Measurements from ENCODE around the gene CTTNBP2. TPM values are rescaled to one million over a fixed set of nuclear protein-coding genes. Genes with fewer than 3 reads are reported as not detected.

CTTNBP2 gene
- total RNA-seq, 5 donors from 2014 or later (not counting 1 experiment from before 2014, with no cell fraction given): 0.06 to 0.61 (median 0.16) TPM; not detected in 2

- H3K36me3 Mint-ChIP-seq: no peaks in the 10 kb centered on the region
- CTCF ChIA-PET: no interaction called here
- no peaks in the 10 kb centered on the region for H3K36me3 ChIP-seq (ENCODE audit: control insufficient read depth in 2 of 2, extremely low read depth in 1 of 2, insufficient read depth in 1 of 2, low read length in 1 of 2)
- no peaks in the 10 kb centered on the region for H3K9me3 ChIP-seq
- no peaks in the 10 kb centered on the region for H3K27me3 ChIP-seq (replicated peaks in 1 of 2; ENCODE audit: control insufficient read depth in 2 of 2, extremely low read depth in 1 of 2, insufficient read depth in 2 of 2, low read length in 1 of 2)
- H3K9me3 Mint-ChIP-seq: peaks cover 0 to 3% (median 2%) of the 10 kb centered on the region in 3 donors
- DNase-seq (no peak), ATAC-seq (replicated peaks in 1 of 4) (no peak)
- no peaks in the 10 kb centered on the region for H3K4me1 Mint-ChIP-seq
- no peak overlapping the region for H3K27ac Mint-ChIP-seq
- H3K27ac ChIP-seq (ENCODE audit: low read length): no peak overlapping the region
- no peak overlapping the region for H3K4me3 Mint-ChIP-seq
- no CpG with 5 or more reads among the region's 4 CpGs for WGBS (ENCODE audit: insufficient coverage)
- H3K4me1 ChIP-seq (ENCODE audit: control insufficient read depth in 1 of 2, extremely low read depth in 1 of 2, insufficient read depth in 2 of 2, low read length in 2 of 2): peaks cover 0 to 3% of the 10 kb centered on the region in 2 experiments
- POLR2A ChIA-PET: no interaction called here
- H3K4me3 ChIP-seq (ENCODE audit: control insufficient read depth in 1 of 2, extremely low read depth in 1 of 2, low read length in 1 of 2): no peak overlapping the region
- no peaks in the 10 kb centered on the region for H3K27me3 Mint-ChIP-seq
Observed at GRCh38 chr7:117705630-117706029, 167.6 kb downstream of the CTTNBP2 start.

- Mint-ChIP-seq H3K27me3 (no peaks in the 10 kb centered on the region), H3K4me1 (no peaks in the 10 kb centered on the region), H3K9me3 (peaks cover 0 to 3% (median 2%) of the 10 kb centered on the region in 3 donors), H3K4me3 (no peak overlapping the region), H3K27ac (no peak overlapping the region), H3K36me3 (no peaks in the 10 kb centered on the region)
- Histone ChIP-seq H3K4me3 (ENCODE audit: control insufficient read depth in 1 of 2, extremely low read depth in 1 of 2, low read length in 1 of 2) (no peak overlapping the region), H3K27ac (ENCODE audit: low read length) (no peak overlapping the region), H3K27me3 (replicated peaks in 1 of 2; ENCODE audit: control insufficient read depth in 2 of 2, extremely low read depth in 1 of 2, insufficient read depth in 2 of 2, low read length in 1 of 2) (no peaks in the 10 kb centered on the region), H3K9me3 (no peaks in the 10 kb centered on the region), H3K36me3 (ENCODE audit: control insufficient read depth in 2 of 2, extremely low read depth in 1 of 2, insufficient read depth in 1 of 2, low read length in 1 of 2) (no peaks in the 10 kb centered on the region), H3K4me1 (ENCODE audit: control insufficient read depth in 1 of 2, extremely low read depth in 1 of 2, insufficient read depth in 2 of 2, low read length in 2 of 2) (no peaks in the 10 kb centered on the region)
- ATAC-seq (replicated peaks in 1 of 4) (no peak), DNase-seq (no peak)
- WGBS (ENCODE audit: insufficient coverage): no CpG with 5 or more reads among the region's 3 CpGs
- POLR2A ChIA-PET: no interaction called here
- CTCF ChIA-PET: no interaction called here
Observed at GRCh38 chr7:117704063-117704462, 169.2 kb downstream of the CTTNBP2 start.

DNA sequence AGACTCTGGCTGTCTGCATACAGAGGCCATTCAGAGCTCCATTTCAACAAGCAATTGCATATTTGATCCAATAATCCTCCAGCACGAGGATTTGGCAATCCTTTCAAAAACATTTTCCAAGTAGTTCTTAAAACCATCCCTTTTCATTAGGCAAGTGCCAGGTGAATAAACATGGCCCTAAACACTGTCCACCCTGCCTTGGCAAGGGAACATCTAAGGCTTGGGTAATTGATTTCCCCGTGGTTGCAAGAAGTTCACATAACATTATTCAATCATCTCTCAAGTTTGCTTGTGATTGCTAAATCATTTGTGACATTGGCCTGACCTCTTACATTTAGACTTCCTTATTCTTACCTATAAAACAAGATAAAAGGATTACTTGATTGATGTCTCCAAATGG lies 175.2 kb downstream of the CTTNBP2 start:
- ATAC-seq (replicated peaks in 1 of 4): no peak
- Mint-ChIP-seq H3K27me3 (peaks cover 0 to 4% of the 10 kb centered on the region in 2 donors), H3K36me3 (no peaks in the 10 kb centered on the region), H3K4me3 (no peak overlapping the region), H3K9me3 (peaks cover 0 to 4% (median 0%) of the 10 kb centered on the region in 3 donors), H3K27ac (no peak overlapping the region), H3K4me1 (no peaks in the 10 kb centered on the region)
- Histone ChIP-seq H3K9me3 (no peaks in the 10 kb centered on the region), H3K27ac (ENCODE audit: low read length) (no peak overlapping the region), H3K4me1 (ENCODE audit: control insufficient read depth in 1 of 2, extremely low read depth in 1 of 2, insufficient read depth in 2 of 2, low read length in 2 of 2) (no peaks in the 10 kb centered on the region), H3K4me3 (ENCODE audit: control insufficient read depth in 1 of 2, extremely low read depth in 1 of 2, low read length in 1 of 2) (no peak overlapping the region), H3K36me3 (ENCODE audit: control insufficient read depth in 2 of 2, extremely low read depth in 1 of 2, insufficient read depth in 1 of 2, low read length in 1 of 2) (no peaks in the 10 kb centered on the region), H3K27me3 (replicated peaks in 1 of 2; ENCODE audit: control insufficient read depth in 2 of 2, extremely low read depth in 1 of 2, insufficient read depth in 2 of 2, low read length in 1 of 2) (no peaks in the 10 kb centered on the region)
- WGBS (ENCODE audit: insufficient coverage): 80% methylated on average over 1 of the region's 2 CpGs
- DNase-seq: no peak
- ChIA-PET CTCF (interaction anchor here (0.7 to 0.8 kb wide), 2 partner anchors 18 to 28 kb away, joined by 3 to 5 read pairs; no protein-coding TSS in a partner anchor), POLR2A (no interaction called here)

- no peak overlapping the region for H3K4me3 Mint-ChIP-seq
- H3K9me3 Mint-ChIP-seq: peaks cover 0 to 9% (median 4%) of the 10 kb centered on the region in 3 donors
- H3K27ac ChIP-seq (ENCODE audit: low read length): no peak overlapping the region
- no peaks in the 10 kb centered on the region for H3K9me3 ChIP-seq
- H3K36me3 ChIP-seq (ENCODE audit: control insufficient read depth in 2 of 2, extremely low read depth in 1 of 2, insufficient read depth in 1 of 2, low read length in 1 of 2): no peaks in the 10 kb centered on the region
- peaks cover 0 to 16% of the 10 kb centered on the region in 2 donors for H3K27me3 Mint-ChIP-seq
- DNase-seq: no peak
- H3K4me3 ChIP-seq (ENCODE audit: control insufficient read depth in 1 of 2, extremely low read depth in 1 of 2, low read length in 1 of 2): no peak overlapping the region
- no peaks in the 10 kb centered on the region for H3K27me3 ChIP-seq (replicated peaks in 1 of 2; ENCODE audit: control insufficient read depth in 2 of 2, extremely low read depth in 1 of 2, insufficient read depth in 2 of 2, low read length in 1 of 2)
- 100% methylated on average over 1 of the region's 7 CpGs for WGBS (ENCODE audit: insufficient coverage)
- CTCF ChIA-PET: no interaction called here
- no peaks in the 10 kb centered on the region for H3K36me3 Mint-ChIP-seq
- H3K4me1 ChIP-seq (ENCODE audit: control insufficient read depth in 1 of 2, extremely low read depth in 1 of 2, insufficient read depth in 2 of 2, low read length in 2 of 2): no peaks in the 10 kb centered on the region
- no peak for ATAC-seq (replicated peaks in 1 of 4)
- no peak overlapping the region for H3K27ac Mint-ChIP-seq
- POLR2A ChIA-PET: no interaction called here
- no peaks in the 10 kb centered on the region for H3K4me1 Mint-ChIP-seq
Observed at GRCh38 chr7:117692338-117692737, 180.9 kb downstream of the CTTNBP2 start.

- H3K9me3 ChIP-seq: no peaks in the 10 kb centered on the region
- Mint-ChIP-seq H3K36me3 (no peaks in the 10 kb centered on the region), H3K9me3 (peaks cover 0 to 9% (median 4%) of the 10 kb centered on the region in 3 donors), H3K4me1 (no peaks in the 10 kb centered on the region), H3K27ac (no peak overlapping the region), H3K4me3 (no peak overlapping the region), H3K27me3 (peaks cover 0 to 16% of the 10 kb centered on the region in 2 donors)
- no peaks in the 10 kb centered on the region for H3K36me3 ChIP-seq (ENCODE audit: control insufficient read depth in 2 of 2, extremely low read depth in 1 of 2, insufficient read depth in 1 of 2, low read length in 1 of 2)
- no peak for DNase-seq
- no peaks in the 10 kb centered on the region for H3K4me1 ChIP-seq (ENCODE audit: control insufficient read depth in 1 of 2, extremely low read depth in 1 of 2, insufficient read depth in 2 of 2, low read length in 2 of 2)
- ATAC-seq (replicated peaks in 1 of 4): no peak
- H3K27me3 ChIP-seq (replicated peaks in 1 of 2; ENCODE audit: control insufficient read depth in 2 of 2, extremely low read depth in 1 of 2, insufficient read depth in 2 of 2, low read length in 1 of 2): no peaks in the 10 kb centered on the region
- H3K4me3 ChIP-seq (ENCODE audit: control insufficient read depth in 1 of 2, extremely low read depth in 1 of 2, low read length in 1 of 2): no peak overlapping the region
- ChIA-PET CTCF (no interaction called here), POLR2A (no interaction called here)
- H3K27ac ChIP-seq (ENCODE audit: low read length): no peak overlapping the region
- WGBS (ENCODE audit: insufficient coverage): no CpG with 5 or more reads among the region's 3 CpGs
Observed at GRCh38 chr7:117690147-117690546, 183.1 kb downstream of the CTTNBP2 start.

DNA sequence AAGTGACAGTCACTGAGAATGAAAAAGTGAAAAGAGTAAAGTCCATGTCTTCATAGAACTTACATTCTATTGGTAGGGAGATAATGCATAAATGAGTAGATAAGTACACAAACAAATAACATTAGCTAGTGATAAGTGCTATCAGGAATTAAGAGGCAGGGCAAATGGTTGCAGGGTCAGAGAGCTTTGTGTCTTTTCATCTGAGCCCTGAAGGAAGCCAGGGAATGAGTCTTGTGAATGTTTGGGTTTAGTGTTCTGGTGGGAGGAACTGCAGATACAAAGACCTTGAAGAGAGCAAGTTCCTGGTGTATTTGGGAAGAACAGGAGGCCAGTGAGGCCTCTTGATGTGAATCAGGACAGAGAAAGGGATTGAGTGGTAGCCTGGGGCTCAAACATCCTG lies 183.8 kb downstream of the CTTNBP2 start:
- Mint-ChIP-seq H3K9me3 (peaks cover 0 to 9% (median 4%) of the 10 kb centered on the region in 3 donors), H3K27ac (no peak overlapping the region), H3K27me3 (peaks cover 0 to 16% of the 10 kb centered on the region in 2 donors), H3K36me3 (no peaks in the 10 kb centered on the region), H3K4me1 (no peaks in the 10 kb centered on the region), H3K4me3 (no peak overlapping the region)
- no peak overlapping the region for H3K27ac ChIP-seq (ENCODE audit: low read length)
- H3K9me3 ChIP-seq: no peaks in the 10 kb centered on the region
- H3K4me3 ChIP-seq (ENCODE audit: control insufficient read depth in 1 of 2, extremely low read depth in 1 of 2, low read length in 1 of 2): no peak overlapping the region
- POLR2A ChIA-PET: no interaction called here
- no peaks in the 10 kb centered on the region for H3K36me3 ChIP-seq (ENCODE audit: control insufficient read depth in 2 of 2, extremely low read depth in 1 of 2, insufficient read depth in 1 of 2, low read length in 1 of 2)
- no peak for DNase-seq
- ATAC-seq (replicated peaks in 1 of 4): no peak
- CTCF ChIA-PET: interaction anchor here in 1 of 2 donors (0.5 kb wide), 1 partner anchor 26 kb away, joined by 4 read pairs; no protein-coding TSS in a partner anchor
- H3K27me3 ChIP-seq (replicated peaks in 1 of 2; ENCODE audit: control insufficient read depth in 2 of 2, extremely low read depth in 1 of 2, insufficient read depth in 2 of 2, low read length in 1 of 2): no peaks in the 10 kb centered on the region
- H3K4me1 ChIP-seq (ENCODE audit: control insufficient read depth in 1 of 2, extremely low read depth in 1 of 2, insufficient read depth in 2 of 2, low read length in 2 of 2): no peaks in the 10 kb centered on the region

DNA sequence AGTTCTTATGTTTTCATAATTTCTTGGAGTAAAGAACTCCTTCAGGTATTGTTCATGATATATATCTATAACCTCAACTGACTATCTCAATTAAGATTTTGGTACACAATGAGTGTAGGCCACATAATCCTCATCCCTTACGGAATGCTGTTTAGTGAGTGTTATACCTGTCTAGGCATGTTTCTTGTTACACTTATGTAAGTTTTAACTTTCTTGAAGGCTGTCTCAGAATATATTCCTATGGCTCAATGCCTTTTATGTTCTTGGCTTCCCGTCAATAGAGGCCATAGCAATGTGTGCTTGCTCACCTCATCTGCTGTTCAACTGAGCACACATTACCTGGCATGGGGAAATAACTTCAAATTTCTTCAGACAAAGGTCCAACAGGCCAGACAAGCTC lies 185.1 kb downstream of the CTTNBP2 start:
- H3K4me3 ChIP-seq (ENCODE audit: control insufficient read depth in 1 of 2, extremely low read depth in 1 of 2, low read length in 1 of 2): no peak overlapping the region
- DNase-seq (no peak), ATAC-seq (replicated peaks in 1 of 4) (no peak)
- Mint-ChIP-seq H3K27me3 (peaks cover 0 to 16% of the 10 kb centered on the region in 2 donors), H3K36me3 (no peaks in the 10 kb centered on the region), H3K4me1 (no peaks in the 10 kb centered on the region), H3K9me3 (peaks cover 0 to 9% (median 0%) of the 10 kb centered on the region in 3 donors), H3K27ac (no peak overlapping the region), H3K4me3 (no peak overlapping the region)
- no peaks in the 10 kb centered on the region for H3K9me3 ChIP-seq
- POLR2A ChIA-PET: no interaction called here
- H3K4me1 ChIP-seq (ENCODE audit: control insufficient read depth in 1 of 2, extremely low read depth in 1 of 2, insufficient read depth in 2 of 2, low read length in 2 of 2): no peaks in the 10 kb centered on the region
- H3K27ac ChIP-seq (ENCODE audit: low read length): no peak overlapping the region
- no peaks in the 10 kb centered on the region for H3K27me3 ChIP-seq (replicated peaks in 1 of 2; ENCODE audit: control insufficient read depth in 2 of 2, extremely low read depth in 1 of 2, insufficient read depth in 2 of 2, low read length in 1 of 2)
- H3K36me3 ChIP-seq (ENCODE audit: control insufficient read depth in 2 of 2, extremely low read depth in 1 of 2, insufficient read depth in 1 of 2, low read length in 1 of 2): no peaks in the 10 kb centered on the region
- WGBS (ENCODE audit: insufficient coverage): 100% methylated on average over 1 of the region's 2 CpGs
- CTCF ChIA-PET: interaction anchor here in 1 of 2 donors (0.7 kb wide), 1 partner anchor 50 kb away, joined by 9 read pairs; no protein-coding TSS in a partner anchor

Measured in T-cell (primary cell).